IPS-20b (cell line): Measurements from ENCODE around the gene CYTIP.
A peak's percentile ranks its signal among the peaks of the same experiment; 100 is the strongest.

Source experiments
- H3K27ac ChIP-seq: one replicate; pipeline ENCODE4 v1.5.1; 2013; ENCODE audit warnings: low read length
- H3K27me3 ChIP-seq: 2 replicates; pipeline ENCODE4 v1.6.1; 2013; ENCODE audit warnings: mild to moderate bottlenecking, low read length, inconsistent platforms; ENCODE audit not compliant: insufficient read depth
- H3K36me3 ChIP-seq: 2 replicates; pipeline ENCODE4 v1.6.1; 2013; ENCODE audit warnings: low read depth, mild to moderate bottlenecking, inconsistent platforms, low read length, moderate library complexity; ENCODE audit not compliant: insufficient read depth
- H3K4me1 ChIP-seq: 2 replicates; pipeline ENCODE4 v1.6.1; 2013; ENCODE audit warnings: mild to moderate bottlenecking, control low read depth, inconsistent platforms, low read length, moderate library complexity; ENCODE audit not compliant: insufficient read depth
- H3K4me3 ChIP-seq: 2 replicates; pipeline ENCODE4 v1.5.1; 2013; ENCODE audit warnings: mild to moderate bottlenecking, low read length, inconsistent platforms
- H3K9ac ChIP-seq: 2 replicates; pipeline ENCODE4 v1.6.1; 2013; ENCODE audit warnings: low read depth, mild to moderate bottlenecking, inconsistent platforms, low read length, moderate library complexity
- H3K9me3 ChIP-seq: 2 replicates; pipeline ENCODE4 v1.6.1; 2013; ENCODE audit warnings: mild to moderate bottlenecking, low read depth, low read length, inconsistent platforms; ENCODE audit not compliant: insufficient read depth

The CYTIP gene

DNA sequence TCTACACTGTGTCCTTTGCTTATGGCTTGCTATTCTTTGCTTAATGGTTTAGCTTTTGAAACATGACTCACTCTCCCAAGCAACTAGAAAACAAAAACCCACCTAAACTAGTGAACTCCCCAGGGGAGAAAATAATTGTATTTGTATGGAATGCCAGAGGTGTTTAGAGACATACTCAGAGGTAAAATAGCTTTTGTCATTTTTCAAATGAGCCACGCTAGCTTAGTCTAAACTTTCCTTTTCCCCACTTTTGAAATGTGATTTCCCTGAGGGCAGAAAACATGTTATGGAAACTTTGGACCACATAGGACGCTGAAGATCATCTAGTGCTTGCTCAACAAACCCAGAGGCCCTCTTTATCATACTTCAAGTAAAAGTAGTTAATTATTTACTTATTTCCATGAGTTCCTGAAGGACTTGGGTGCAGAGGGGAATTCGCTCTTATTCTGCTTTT lies 16.5 kb upstream of the CYTIP start:
- Histone ChIP-seq H3K9me3 (no peaks in the 10 kb centered on the region), H3K4me3 (0 out of 2 replicates have a peak overlapping the region, but pooled peaks have one; percentile 6), H3K36me3 (no peaks in the 10 kb centered on the region), H3K4me1 (peaks cover 21% of the 10 kb centered on the region), H3K27me3 (no peaks in the 10 kb centered on the region), H3K27ac (no peak overlapping the region), H3K9ac (no peak overlapping the region)

DNA sequence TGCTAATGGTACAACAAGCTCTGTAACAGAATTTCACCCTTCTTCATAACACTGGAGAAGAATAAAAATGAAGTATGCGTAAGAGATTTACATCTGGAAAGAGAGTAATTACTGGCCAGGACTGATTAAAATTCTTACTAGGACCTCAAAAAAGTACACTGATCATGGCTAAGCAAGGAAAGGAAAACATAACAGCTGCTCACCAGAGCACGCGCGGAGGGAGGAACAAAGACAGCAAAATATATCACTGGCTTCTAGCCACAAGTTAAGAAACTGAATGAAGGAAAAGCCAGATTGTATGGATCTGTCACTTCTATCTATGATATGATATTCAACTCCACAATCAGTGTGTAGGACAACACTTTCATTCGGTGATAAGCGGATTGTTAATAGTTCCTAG lies 15.6 kb upstream of the CYTIP start:
- Histone ChIP-seq H3K9me3 (no peaks in the 10 kb centered on the region), H3K9ac (no peak overlapping the region), H3K4me3 (no peak overlapping the region), H3K4me1 (peaks cover 21% of the 10 kb centered on the region), H3K36me3 (no peaks in the 10 kb centered on the region), H3K27ac (no peak overlapping the region), H3K27me3 (no peaks in the 10 kb centered on the region)

DNA sequence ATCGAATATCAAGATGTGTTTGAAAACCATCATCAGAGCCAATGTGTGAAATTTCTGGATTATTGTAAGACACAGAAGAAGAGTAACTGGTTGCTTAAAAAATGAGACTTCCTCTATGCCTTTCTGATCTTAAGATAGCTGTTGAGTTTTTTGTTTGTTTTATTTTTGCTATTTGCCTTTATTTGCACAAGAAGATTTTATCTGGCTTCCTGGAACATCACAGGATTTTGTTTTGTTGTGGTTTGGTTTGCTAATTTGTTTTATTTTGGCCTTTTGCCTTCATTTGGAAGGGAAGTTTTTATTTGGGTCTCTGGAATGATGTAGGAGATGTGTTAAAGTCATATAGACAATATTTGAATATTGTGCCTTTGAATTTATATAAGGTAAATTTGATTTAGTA lies 3.9 kb upstream of the CYTIP start:
- no peaks in the 10 kb centered on the region for H3K4me1 ChIP-seq
- no peak overlapping the region for H3K4me3 ChIP-seq
- H3K27me3 ChIP-seq: no peaks in the 10 kb centered on the region
- H3K27ac ChIP-seq: no peak overlapping the region
- no peaks in the 10 kb centered on the region for H3K9me3 ChIP-seq
- no peaks in the 10 kb centered on the region for H3K36me3 ChIP-seq
- no peak overlapping the region for H3K9ac ChIP-seq

DNA sequence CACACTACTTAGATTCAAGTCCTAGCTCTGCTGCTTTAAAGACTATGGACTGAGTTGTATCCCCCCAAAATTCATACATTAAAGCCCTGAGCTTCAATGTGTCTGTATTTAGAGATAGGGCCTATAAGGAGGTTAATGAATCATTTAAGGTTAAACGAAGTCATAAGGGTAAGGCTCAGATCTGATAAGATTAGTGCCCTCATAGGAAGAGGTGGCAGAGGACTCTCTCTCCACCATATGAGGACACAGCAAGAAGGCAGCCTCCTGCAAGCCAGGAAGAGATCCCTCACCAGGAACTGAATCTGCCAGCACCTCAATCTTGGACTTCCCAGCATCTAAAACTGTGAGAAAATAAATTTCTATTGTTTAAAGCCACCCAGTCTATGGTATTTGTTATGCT lies 3.1 kb upstream of the CYTIP start:
- H3K27ac ChIP-seq: no peak overlapping the region
- no peak overlapping the region for H3K9ac ChIP-seq
- no peaks in the 10 kb centered on the region for H3K4me1 ChIP-seq
- no peak overlapping the region for H3K4me3 ChIP-seq
- no peaks in the 10 kb centered on the region for H3K36me3 ChIP-seq
- no peaks in the 10 kb centered on the region for H3K27me3 ChIP-seq
- H3K9me3 ChIP-seq: no peaks in the 10 kb centered on the region

DNA sequence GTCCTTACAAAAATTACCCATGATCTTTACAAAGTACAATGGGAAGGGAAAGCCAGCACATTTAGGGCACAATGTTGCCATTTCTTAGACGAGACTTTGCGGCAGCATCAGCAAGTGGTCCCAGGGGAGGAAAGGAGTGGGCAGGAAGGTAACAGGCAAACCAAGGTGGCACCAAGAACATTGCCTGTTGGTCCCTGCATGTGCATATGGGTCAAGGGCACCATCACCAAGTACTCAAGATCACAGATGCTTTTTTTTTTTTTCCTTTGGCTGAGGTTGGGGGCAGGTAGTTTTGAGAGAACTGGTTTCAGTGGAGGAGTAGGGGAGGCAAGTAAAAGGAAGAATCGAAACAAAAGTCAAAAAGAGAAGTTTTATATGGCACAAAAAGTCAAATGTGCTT lies 752 bp upstream of the CYTIP start:
- H3K27ac ChIP-seq: no peak overlapping the region
- H3K9ac ChIP-seq: no peak overlapping the region
- H3K4me3 ChIP-seq: no peak overlapping the region
- H3K9me3 ChIP-seq: no peaks in the 10 kb centered on the region
- H3K36me3 ChIP-seq: no peaks in the 10 kb centered on the region
- H3K27me3 ChIP-seq: no peaks in the 10 kb centered on the region
- no peaks in the 10 kb centered on the region for H3K4me1 ChIP-seq

DNA sequence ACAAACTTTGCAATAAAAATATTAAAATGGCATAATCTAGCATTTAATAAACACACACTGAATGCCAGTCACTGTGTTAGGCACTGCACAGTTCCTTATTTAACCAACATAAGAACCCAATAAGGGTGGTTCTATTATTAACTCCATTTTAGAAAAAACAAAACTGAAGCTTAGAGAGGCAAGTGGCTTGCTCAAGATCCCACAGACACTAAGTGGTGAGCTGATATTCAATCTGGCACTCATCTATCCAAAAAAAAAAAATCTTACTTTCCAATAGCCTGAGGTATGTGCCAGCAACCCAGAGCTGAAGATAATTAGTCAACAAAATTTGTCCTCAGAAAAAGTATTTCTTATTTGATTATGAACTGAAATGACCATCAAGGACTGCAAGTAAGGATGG lies 799 bp downstream of the CYTIP start:
- Histone ChIP-seq H3K27ac (no peak overlapping the region), H3K27me3 (no peaks in the 10 kb centered on the region), H3K4me1 (no peaks in the 10 kb centered on the region), H3K36me3 (no peaks in the 10 kb centered on the region), H3K4me3 (no peak overlapping the region), H3K9me3 (no peaks in the 10 kb centered on the region), H3K9ac (no peak overlapping the region)

DNA sequence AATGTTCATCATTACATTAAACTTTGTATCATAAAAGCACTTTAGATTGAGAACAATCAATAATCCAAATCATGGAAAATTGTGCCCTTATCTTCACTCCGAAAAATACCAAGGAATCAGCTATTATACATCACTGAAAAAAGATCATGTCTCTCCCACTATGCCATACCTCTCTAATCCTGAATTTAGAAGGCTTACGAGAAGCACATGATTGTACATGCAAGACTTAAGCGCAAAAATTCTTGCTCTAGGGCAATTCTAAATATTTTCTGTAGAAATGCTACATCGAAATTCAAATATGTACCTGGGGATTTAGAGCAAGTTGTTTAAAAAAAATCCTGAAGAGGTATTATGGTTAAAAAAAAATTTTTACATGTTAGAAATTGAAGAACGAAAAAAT lies 1.3 kb downstream of the CYTIP start:
- H3K4me1 ChIP-seq: no peaks in the 10 kb centered on the region
- H3K36me3 ChIP-seq: no peaks in the 10 kb centered on the region
- no peak overlapping the region for H3K4me3 ChIP-seq
- no peaks in the 10 kb centered on the region for H3K9me3 ChIP-seq
- H3K27me3 ChIP-seq: no peaks in the 10 kb centered on the region
- no peak overlapping the region for H3K9ac ChIP-seq
- H3K27ac ChIP-seq: no peak overlapping the region

DNA sequence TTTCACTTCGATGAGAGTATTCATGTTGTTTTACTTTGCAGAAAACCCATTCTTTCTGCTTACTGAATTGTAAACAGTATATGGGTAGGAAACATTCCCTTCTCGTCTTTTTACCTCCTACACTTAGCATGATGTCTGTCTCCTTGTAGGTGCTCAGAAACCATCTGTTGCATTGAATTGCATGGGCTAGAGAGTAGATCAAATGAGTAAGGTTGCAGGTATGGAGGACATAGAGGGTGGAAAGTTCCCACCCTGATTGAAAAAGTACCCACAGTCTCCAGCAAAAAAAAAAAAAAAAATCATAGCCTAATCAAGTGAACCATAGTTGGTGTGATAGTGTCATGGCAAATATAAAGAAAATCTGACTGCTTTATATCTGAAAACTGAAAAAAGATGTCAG lies 1.7 kb downstream of the CYTIP start:
- H3K36me3 ChIP-seq: no peaks in the 10 kb centered on the region
- H3K4me1 ChIP-seq: no peaks in the 10 kb centered on the region
- no peak overlapping the region for H3K9ac ChIP-seq
- H3K27ac ChIP-seq: no peak overlapping the region
- H3K27me3 ChIP-seq: no peaks in the 10 kb centered on the region
- H3K4me3 ChIP-seq: no peak overlapping the region
- no peaks in the 10 kb centered on the region for H3K9me3 ChIP-seq

DNA sequence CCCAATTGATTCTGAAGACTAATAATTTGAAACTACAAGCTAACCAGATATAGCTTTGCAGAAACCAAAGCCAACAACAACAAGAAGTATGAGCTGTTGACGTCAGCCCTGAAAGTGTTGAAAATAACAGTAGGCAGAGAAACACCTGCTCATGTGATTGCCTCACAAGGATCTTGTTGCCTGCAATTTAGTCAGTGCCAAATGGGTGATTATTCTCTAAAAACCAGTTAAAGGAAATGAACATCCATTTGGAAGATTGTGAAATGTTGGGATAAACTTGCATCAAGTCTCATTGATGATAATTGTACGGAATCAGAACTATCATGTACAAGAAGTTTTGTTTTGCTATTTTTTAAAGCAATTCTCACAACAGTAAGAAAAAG lies 2.8 kb downstream of the CYTIP start:
- Histone ChIP-seq H3K27ac (no peak overlapping the region), H3K9me3 (no peaks in the 10 kb centered on the region), H3K36me3 (no peaks in the 10 kb centered on the region), H3K4me1 (no peaks in the 10 kb centered on the region), H3K27me3 (no peaks in the 10 kb centered on the region), H3K9ac (no peak overlapping the region), H3K4me3 (no peak overlapping the region)

DNA sequence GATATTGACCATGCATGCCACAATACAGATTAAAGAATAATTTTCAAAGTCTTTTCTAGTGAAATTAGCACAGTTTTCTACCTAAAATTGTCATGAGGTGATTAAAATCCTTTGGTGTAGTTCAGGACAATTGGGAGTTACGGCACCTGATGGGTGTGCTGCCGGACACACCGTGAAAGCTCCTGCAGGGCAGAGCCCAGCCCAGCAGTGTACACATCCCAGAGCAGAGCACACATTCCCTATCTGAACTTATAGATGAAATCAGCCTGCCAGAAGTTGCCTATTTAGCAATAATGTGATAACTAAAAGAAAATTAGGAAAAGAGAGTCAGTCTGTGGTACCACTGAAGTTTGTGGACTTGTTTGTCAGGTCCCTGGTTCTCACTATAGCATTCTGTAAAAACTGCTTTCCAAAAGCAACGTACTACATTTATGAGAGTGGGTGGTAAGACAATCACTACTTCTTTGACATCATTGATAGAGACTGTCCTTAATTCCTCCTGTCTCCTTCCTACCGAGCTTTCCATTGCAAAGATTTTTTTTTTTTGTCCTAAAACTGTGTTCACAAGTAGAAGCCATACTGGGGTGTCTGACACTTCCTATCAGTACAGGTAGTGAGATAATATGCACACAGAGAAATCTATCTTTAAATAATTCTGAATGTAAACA lies 3.4 kb downstream of the CYTIP start:
- H3K36me3 ChIP-seq: no peaks in the 10 kb centered on the region
- no peaks in the 10 kb centered on the region for H3K4me1 ChIP-seq
- no peak overlapping the region for H3K4me3 ChIP-seq
- H3K9me3 ChIP-seq: no peaks in the 10 kb centered on the region
- no peak overlapping the region for H3K9ac ChIP-seq
- H3K27me3 ChIP-seq: no peaks in the 10 kb centered on the region
- no peak overlapping the region for H3K27ac ChIP-seq

DNA sequence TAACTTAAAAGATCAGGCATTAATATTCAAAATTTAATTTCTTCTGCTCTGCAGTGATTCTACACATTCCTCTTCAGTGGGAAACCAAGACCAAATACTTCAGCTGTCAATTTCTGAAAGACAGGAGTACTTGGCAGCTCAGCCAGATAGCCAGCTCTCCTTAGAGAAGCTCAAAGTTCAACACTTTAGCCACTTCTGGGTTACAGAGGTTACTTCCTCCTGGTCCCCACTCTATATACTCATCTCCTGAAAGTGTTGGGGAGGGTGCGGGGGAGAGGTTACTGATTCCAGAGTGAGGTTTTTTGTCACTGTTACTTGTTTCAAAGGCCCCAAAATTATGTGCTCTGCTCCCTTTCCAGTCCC lies 4.1 kb downstream of the CYTIP start:
- Histone ChIP-seq H3K4me3 (no peak overlapping the region), H3K9ac (no peak overlapping the region), H3K4me1 (no peaks in the 10 kb centered on the region), H3K36me3 (no peaks in the 10 kb centered on the region), H3K27ac (no peak overlapping the region), H3K27me3 (no peaks in the 10 kb centered on the region), H3K9me3 (no peaks in the 10 kb centered on the region)

DNA sequence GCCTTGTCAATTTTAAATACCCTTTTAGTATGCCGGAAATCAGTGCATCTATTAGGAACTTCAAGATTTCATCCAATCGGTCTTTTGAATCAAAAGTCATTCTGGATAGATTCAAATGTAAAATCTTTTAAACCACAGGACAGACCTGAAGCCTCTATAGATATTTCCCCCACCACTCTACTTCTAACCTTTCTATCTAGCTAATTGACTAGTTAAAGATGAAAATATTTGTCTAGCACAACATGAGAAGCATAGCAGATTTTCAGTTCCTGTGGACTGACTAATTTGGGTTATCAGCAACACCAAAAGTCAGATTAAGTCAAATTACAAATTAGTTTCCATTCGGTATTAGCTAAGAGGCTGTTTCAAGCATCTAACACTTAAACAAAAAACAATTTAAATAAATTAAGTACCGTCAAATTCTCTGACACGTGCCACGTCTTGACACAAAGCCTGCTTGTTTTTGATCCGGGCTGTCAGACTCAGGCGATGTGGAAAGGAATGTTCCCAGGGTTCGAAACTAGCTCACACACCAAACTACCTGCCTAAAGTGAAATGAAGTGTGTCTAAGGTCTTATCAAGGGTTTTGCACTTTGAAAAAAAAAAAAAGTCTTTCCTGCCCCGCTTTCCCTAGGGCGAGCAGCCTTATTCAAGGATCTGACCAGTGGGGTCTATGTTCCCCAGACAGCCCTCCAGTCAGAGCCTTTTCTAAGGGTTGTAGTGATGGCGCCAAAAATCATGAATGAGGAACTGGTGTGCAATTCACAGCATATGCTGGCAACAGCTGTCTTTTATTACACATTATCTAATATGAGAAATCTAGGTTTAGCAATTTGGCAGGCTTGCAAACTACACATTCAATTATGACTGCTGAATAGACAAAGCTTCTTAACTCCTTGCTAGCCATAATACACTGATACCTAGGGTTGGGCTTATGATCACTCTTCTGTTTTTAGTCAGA lies 4.7 kb downstream of the CYTIP start:
- H3K4me3 ChIP-seq: no peak overlapping the region
- H3K27me3 ChIP-seq: no peaks in the 10 kb centered on the region
- no peaks in the 10 kb centered on the region for H3K4me1 ChIP-seq
- H3K36me3 ChIP-seq: no peaks in the 10 kb centered on the region
- no peaks in the 10 kb centered on the region for H3K9me3 ChIP-seq
- no peak overlapping the region for H3K27ac ChIP-seq
- H3K9ac ChIP-seq: no peak overlapping the region
